Measurements from ENCODE around the gene AK9. TPM values are rescaled to one million over a fixed set of nuclear protein-coding genes. Genes with fewer than 3 reads are reported as not detected.

AK9 gene
- total and polyA plus RNA-seq, 9 of the 15 experiments (the other 6 are each of a cell fraction or from before 2014, with no cell fraction given), result 0.59 to 1.9 (median 1.2) TPM

- Histone ChIP-seq H3K9me1 (ENCODE audit: control insufficient read depth, insufficient read depth, low read length) (no peaks in the 10 kb centered on the region), H3K4me2 (ENCODE audit: insufficient read depth, low read length) (peak overlapping the region; percentile 29; the same call in 1 of the 2 replicates), H3K9ac (ENCODE audit: insufficient read depth in 1 of 2, low read depth in 2 of 2, low read length in 2 of 2) (peak overlapping the region in 1 of 2 experiments; percentile 84; a peak in 3 of 4 replicates), H3K79me2 (ENCODE audit: control insufficient read depth, insufficient read depth, low read length) (peaks cover 16% of the 10 kb centered on the region), H4K20me1 (replicated peaks; ENCODE audit: control insufficient read depth, insufficient read depth, low read length) (no peaks in the 10 kb centered on the region), H2AFZ (ENCODE audit: low read depth, low read length) (0 out of 2 replicates have a peak overlapping the region, but pooled peaks have one; percentile 12), H3K4me3 (no peak overlapping the region), H3K27ac (ENCODE audit: extremely low read depth, low read depth, low read length) (peak overlapping the region; percentile 41), H3K27me3 (ENCODE audit: control insufficient read depth in 2 of 2, insufficient read depth in 2 of 2, low read length in 2 of 2) (no peaks in the 10 kb centered on the region), H3K9me3 (replicated peaks; ENCODE audit: control insufficient read depth, insufficient read depth, low read depth, low read length) (no peaks in the 10 kb centered on the region), H3K36me3 (ENCODE audit: control insufficient read depth, insufficient read depth, low read length) (peaks cover 50% of the 10 kb centered on the region), H3K4me1 (replicated peaks in 1 of 2; ENCODE audit: control insufficient read depth in 2 of 2, insufficient read depth in 2 of 2, low read length in 2 of 2) (peaks cover 18 to 49% of the 10 kb centered on the region in 2 experiments; a peak in 4 of 5 replicates)
- intact Hi-C loops (cut with micrococcal nuclease) (no loop called here), in situ Hi-C loops (cut with MboI) (no loop called here)
- POLR2A ChIA-PET, result interaction anchor here (0.6 to 9.8 kb wide), 7 partner anchors 8 to 265 kb away, joined by 3 to 92 read pairs (median 3); partner anchors contain the start of genes MICAL1 and ZBTB24
- CTCF ChIA-PET (ENCODE audit: low intra/inter-chr PET ratio), result no interaction called here
- BruUV-seq (replicated peaks), result no TSS peak
- FAIRE-seq, result peak; percentile 44
- 51% methylated on average over 6 of the region's 15 CpGs for WGBS (ENCODE audit: insufficient coverage, low coverage, missing lambda C conversion rate)
- DNase-seq (ENCODE audit: extremely low read depth in 1 of 4, low spot score in 3 of 4), result peak; percentile 45 to 70 (median 59)
- peak; percentile 63 for ATAC-seq
- TF ChIP-seq CXXC5 (CRISPR knock-in tag; IDR thresholded peaks at IDR 0.05) (peak; percentile 29), CLOCK (CRISPR knock-in tag; IDR thresholded peaks at IDR 0.05; ENCODE audit: borderline replicate concordance) (no peak), ZBTB7A (IDR thresholded peaks at IDR 0.05; ENCODE audit: borderline replicate concordance, control insufficient read depth, low read depth, low read length) (peak; percentile 58; the same call in 1 of the 2 replicates), POLR2G (IDR thresholded peaks at IDR 0.05; ENCODE audit: low read depth, low read length) (peak; percentile 70), HCFC1 (IDR thresholded peaks at IDR 0.05; ENCODE audit: low read depth, low read length) (peak; percentile 16; the same call in 1 of the 2 replicates), SIN3B (IDR thresholded peaks at IDR 0.05; ENCODE audit: low read depth) (no peak), RCOR1 (IDR thresholded peaks at IDR 0.05; ENCODE audit: borderline replicate concordance in 1 of 2, low read depth in 2 of 2, low read length in 2 of 2) (no peak), ZNF133 (CRISPR knock-in tag; IDR thresholded peaks at IDR 0.05) (no peak), NR2C1 (IDR thresholded peaks at IDR 0.05) (peak; percentile 93), NR2C1 (tag; IDR thresholded peaks at IDR 0.05) (peak; percentile 95), ZBTB11 (CRISPR knock-in tag; IDR thresholded peaks at IDR 0.05) (peak in 1 of 3 experiments; percentile 58; a peak in 2 of 6 replicates), TFAP4 (CRISPR knock-in tag; IDR thresholded peaks at IDR 0.05; ENCODE audit: borderline replicate concordance) (peak; percentile 71), RBFOX2 (IDR thresholded peaks at IDR 0.05; ENCODE audit: low read depth, low read length) (peak; percentile 63), ELF1 (tag; IDR thresholded peaks at IDR 0.05) (0 out of 2 replicates have a peak, but pooled peaks have one; percentile 27), GABPB1 (CRISPR knock-in tag; IDR thresholded peaks at IDR 0.05) (peak; percentile 83)
Measured at GRCh38 chr6:109446072-109446471, 244.9 kb downstream of the AK9 start.

Data from K562 (cell line).